SKM-1 (cell line): Measurements from ENCODE around the gene UGT1A1.

ENCODE experiments used
- DNase-seq: peaks from one replicate; lab custom pipeline; 2025; ENCODE audit not compliant: unreplicated experiment; lab: John Stamatoyannopoulos, UW

UGT1A1 gene

GRCh38 chr2:233794128-233794658 is 34.1 kb downstream of the UGT1A1 start:
- DNase-seq, result no peak

- no peak for DNase-seq
These were observed 35.7 kb downstream of the UGT1A1 start for GRCh38 chr2:233795735-233796171.

- DNase-seq, result no peak
These were observed 36.2 kb downstream of the UGT1A1 start for GRCh38 chr2:233796254-233796653.

- DNase-seq, result no peak
These were observed 38.4 kb downstream of the UGT1A1 start for GRCh38 chr2:233798335-233799086.

GRCh38 chr2:233799087-233799665 is 39.1 kb downstream of the UGT1A1 start:
- DNase-seq, result no peak

- DNase-seq, result no peak
These were observed 39.6 kb downstream of the UGT1A1 start for GRCh38 chr2:233799716-233800115.

GRCh38 chr2:233800208-233800607 is 40.1 kb downstream of the UGT1A1 start:
- DNase-seq, result no peak

GRCh38 chr2:233801357-233802131 is 41.5 kb downstream of the UGT1A1 start:
- no peak for DNase-seq

- DNase-seq, result no peak
These were observed 42.2 kb downstream of the UGT1A1 start for GRCh38 chr2:233802132-233802815.

GRCh38 chr2:233803292-233803911 is 43.3 kb downstream of the UGT1A1 start:
- no peak for DNase-seq

GRCh38 chr2:233803994-233804393 is 43.9 kb downstream of the UGT1A1 start:
- DNase-seq, result no peak

- DNase-seq, result no peak
These were observed 47.3 kb downstream of the UGT1A1 start for GRCh38 chr2:233807215-233807865.

GRCh38 chr2:233807966-233808935 is 48.2 kb downstream of the UGT1A1 start:
- no peak for DNase-seq

GRCh38 chr2:233810385-233810784 is 50.3 kb downstream of the UGT1A1 start:
- DNase-seq, result no peak

- no peak for DNase-seq
These were observed 51.0 kb downstream of the UGT1A1 start for GRCh38 chr2:233811087-233811486.

- DNase-seq, result no peak
These were observed 51.7 kb downstream of the UGT1A1 start for GRCh38 chr2:233811732-233812131.

- no peak for DNase-seq
These were observed 53.4 kb downstream of the UGT1A1 start for GRCh38 chr2:233813236-233814055.
